22Rv1 (cell line): ENCODE results near the gene RIOK3.

Experiments used
- CTCF ChIP-seq: fragments of 450-650 bp; IDR thresholded peaks from 2 replicates; pipeline ENCODE4 v1.5.1; 2017; ENCODE audit warnings: mild to moderate bottlenecking
- ZFX ChIP-seq: fragments of 450-650 bp; IDR thresholded peaks from 2 replicates; pipeline ENCODE4 v1.6.1; 2017; ENCODE audit warnings: antibody characterized with exemption, borderline replicate concordance

DNA sequence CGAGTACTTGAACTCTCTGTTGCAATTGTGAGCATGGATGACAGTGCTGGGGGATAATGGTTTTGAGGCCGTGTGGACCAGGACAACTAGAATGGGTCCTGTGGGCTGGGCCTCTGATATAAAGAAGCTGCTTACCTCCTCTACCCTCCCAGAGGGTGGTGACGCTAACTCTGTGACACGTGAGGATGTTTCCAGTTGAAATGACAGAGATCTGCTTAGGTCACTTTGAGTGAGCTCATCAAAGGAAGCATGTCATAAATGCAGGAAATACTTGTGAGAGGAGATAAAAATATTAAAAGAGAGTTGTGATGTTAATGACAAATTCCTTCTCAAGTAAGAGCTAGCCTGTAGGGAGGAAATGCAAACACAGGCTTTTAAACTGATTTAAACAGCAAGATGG lies 66.6 kb downstream of the RIOK3 start:
- TF ChIP-seq CTCF: no peak
- TF ChIP-seq ZFX: no peak
